ENCODE measurements around the gene KCNJ14. TPM values are rescaled to one million over a fixed set of nuclear protein-coding genes. Genes with fewer than 3 reads are reported as not detected.

The KCNJ14 gene
- total RNA-seq, 4 donors from 2014 or later: 0.56 to 2.2 (median 1.1) TPM

DNA sequence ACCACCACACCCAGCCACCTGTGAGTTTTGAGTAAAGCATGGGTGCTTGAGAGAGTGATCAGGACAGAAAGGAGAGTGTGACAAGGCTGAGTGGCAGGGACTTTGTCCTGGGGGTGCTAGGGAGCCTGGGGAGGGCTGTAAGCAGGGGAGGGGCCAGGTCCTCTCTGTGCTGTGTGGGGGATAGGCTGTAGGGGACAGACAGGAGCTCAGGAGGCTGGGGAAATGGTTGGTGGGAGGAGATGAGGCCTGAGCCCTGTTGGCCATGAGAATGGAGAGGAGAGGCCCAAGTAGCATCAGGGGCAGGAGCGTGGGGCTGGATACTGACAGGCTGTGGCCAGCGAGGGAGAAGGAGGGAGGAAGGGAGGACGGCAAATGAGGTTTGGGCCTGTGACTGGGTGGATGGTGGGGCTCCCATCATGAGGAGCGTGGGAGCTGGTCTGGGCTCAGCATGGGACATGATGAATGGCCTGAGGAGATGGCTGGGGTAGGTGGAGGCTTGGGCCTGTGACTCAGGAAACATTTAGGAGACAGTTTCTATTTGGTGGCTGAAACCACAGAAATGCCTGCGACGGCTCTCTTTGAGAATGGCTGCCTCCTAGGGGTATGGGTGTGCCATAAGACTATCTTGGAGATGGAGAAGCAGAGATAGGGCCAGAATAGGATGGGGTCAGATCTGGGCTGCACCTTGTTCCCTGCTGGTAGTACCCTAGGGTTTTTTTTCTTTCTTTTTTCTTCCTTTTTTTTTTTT, 36.9 kb upstream of the KCNJ14 start:
- ATAC-seq (ENCODE audit: low FRiP score): no peak
- no peak for DNase-seq (ENCODE audit: low spot score)
- TF ChIP-seq, protein P1, sequence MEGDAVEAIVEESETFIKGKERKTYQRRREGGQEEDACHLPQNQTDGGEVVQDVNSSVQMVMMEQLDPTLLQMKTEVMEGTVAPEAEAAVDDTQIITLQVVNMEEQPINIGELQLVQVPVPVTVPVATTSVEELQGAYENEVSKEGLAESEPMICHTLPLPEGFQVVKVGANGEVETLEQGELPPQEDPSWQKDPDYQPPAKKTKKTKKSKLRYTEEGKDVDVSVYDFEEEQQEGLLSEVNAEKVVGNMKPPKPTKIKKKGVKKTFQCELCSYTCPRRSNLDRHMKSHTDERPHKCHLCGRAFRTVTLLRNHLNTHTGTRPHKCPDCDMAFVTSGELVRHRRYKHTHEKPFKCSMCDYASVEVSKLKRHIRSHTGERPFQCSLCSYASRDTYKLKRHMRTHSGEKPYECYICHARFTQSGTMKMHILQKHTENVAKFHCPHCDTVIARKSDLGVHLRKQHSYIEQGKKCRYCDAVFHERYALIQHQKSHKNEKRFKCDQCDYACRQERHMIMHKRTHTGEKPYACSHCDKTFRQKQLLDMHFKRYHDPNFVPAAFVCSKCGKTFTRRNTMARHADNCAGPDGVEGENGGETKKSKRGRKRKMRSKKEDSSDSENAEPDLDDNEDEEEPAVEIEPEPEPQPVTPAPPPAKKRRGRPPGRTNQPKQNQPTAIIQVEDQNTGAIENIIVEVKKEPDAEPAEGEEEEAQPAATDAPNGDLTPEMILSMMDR (IDR thresholded peaks at IDR 0.05): no peak

DNA sequence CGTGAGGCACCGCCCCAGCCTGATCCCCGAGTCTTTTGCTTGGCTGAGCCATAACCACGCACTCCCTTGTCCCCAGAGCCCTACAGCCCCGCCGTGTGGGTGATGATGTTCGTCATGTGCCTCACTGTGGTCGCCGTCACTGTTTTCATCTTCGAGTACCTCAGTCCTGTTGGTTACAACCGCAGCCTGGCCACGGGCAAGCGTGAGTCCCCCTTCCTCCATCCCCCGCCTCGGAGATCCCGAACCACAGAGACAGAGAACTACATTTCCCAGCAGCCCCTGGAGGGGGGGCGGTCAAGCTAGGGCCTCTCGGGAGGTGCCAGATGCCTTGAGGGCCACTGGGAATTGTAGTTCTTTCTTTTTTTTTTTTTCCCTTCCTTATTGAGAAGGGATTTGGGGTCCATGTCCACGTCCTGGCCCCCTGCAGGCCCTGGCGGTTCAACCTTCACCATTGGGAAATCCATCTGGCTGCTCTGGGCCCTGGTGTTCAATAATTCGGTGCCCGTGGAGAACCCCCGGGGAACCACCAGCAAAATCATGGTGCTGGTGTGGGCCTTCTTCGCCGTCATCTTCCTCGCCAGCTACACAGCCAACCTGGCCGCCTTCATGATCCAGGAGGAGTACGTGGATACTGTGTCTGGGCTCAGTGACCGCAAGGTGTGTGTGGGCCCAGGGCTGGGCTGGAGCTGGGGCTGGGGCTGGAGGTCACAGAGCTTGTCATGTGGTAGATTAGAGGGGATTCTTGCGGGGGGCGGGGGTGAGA, 36.0 kb upstream of the KCNJ14 start:
- ATAC-seq (ENCODE audit: low FRiP score): no peak
- DNase-seq (ENCODE audit: low spot score): no peak
- TF ChIP-seq, protein P1 (IDR thresholded peaks at IDR 0.05): no peak

DNA sequence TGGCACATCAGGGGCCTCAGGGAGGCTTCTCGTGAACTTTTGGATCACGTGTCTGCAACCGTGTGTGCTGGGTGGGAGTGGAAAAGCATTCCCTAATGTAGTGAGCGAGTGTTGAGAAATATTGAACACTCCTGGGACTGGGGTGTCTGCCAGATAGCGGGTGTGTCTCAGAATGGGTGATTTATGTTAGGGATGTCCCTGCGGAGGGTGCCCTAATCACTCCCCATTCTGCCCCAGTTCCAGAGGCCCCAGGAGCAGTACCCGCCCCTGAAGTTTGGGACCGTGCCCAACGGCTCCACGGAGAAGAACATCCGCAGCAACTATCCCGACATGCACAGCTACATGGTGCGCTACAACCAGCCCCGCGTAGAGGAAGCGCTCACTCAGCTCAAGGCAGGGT, 33.8 kb upstream of the KCNJ14 start:
- ATAC-seq (ENCODE audit: low FRiP score): peak; percentile 80
- no peak for DNase-seq (ENCODE audit: low spot score)
- TF ChIP-seq, protein P1 (IDR thresholded peaks at IDR 0.05): no peak

DNA sequence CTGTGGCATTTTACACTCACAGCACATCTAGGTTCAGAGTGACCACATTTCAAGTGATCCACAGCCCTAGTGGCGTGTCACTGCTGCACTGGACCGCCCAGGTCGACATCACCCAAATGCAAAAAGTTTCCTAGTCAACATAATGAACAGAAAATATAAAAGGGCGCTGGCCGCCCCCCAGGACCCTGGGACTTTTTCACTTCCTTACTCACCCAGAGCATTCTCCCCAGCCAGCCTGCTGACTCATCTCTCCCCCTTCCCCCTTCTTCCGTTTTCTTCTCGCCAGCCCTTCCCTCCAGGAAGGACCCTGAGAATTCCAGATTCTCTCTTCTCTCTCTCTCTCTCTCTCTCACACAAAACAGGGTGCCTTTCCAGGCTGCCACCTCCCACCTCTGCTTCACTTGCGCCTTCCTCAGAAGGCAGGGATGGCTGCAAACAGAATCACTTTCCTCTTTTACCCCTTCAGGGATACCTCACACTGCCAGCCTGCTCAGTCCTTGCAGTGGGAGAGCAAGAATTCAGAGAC, 30.6 kb upstream of the KCNJ14 start:
- DNase-seq (ENCODE audit: low spot score): no peak
- peak; percentile 59 for ATAC-seq (ENCODE audit: low FRiP score)

DNA sequence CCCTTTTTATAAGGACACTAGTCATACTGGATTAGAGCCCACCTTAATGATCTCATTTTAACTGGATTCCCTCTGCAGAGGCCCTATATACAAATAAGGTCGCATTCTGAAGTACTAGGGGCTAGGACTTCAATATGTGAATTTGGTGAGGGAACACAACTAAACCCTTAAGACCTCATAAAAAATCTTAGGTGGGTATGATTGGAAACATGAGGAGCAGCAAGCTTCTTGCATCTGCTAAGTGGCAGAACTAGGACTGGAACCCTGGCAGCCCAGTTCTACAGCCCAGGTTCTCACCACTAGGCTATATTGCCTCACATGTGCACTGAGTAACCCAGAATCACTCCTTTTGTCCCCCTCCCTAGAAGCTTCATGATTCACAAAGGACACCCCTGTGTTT, 26.7 kb upstream of the KCNJ14 start:
- ATAC-seq (ENCODE audit: low FRiP score): no peak
- TF ChIP-seq, protein P1 (IDR thresholded peaks at IDR 0.05): no peak
- DNase-seq (ENCODE audit: low spot score): no peak

More for the DNA sequence above, 30.6 kb upstream of the KCNJ14 start:
- TF ChIP-seq, protein P1 (IDR thresholded peaks at IDR 0.05): no peak

DNA sequence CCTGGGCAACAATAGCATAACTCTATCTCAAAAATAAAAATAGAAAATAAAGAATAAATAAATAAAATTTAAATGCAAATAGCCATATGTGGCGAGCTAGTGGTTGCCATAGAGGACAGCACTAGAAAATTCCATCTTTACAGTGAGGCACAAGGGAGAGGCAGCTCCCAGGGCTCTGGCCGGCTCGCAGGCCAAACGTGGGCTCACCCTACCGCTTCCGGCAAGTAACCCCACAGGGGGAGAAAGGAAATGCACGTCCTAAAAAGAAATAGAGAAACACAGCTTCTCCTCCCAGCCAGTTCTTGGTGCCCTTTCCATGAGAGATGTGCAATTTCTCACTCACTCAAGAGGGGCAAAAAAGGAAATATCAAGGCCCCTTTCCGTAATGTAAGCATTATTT, 22.0 kb upstream of the KCNJ14 start:
- no peak for ATAC-seq (ENCODE audit: low FRiP score)
- TF ChIP-seq, protein P1 (IDR thresholded peaks at IDR 0.05): no peak
- no peak for DNase-seq (ENCODE audit: low spot score)
